Activated CD8-positive, alpha-beta memory T cell treated with anti-CD3 and anti-CD28 coated beads, Interleukin-2, amount 50 U/mL, for 1 hour (primary cell): Measurements from ENCODE around the gene CAMSAP2.
A peak's percentile ranks its signal among the peaks of the same experiment; 100 is the strongest.
"Not testable (repeated sequence)": the region's sequence is repeated elsewhere in the genome, so short reads cannot be mapped to it uniquely, and the experiment has no call there.

Experiments used
- DNase-seq: peaks from one replicate; pipeline ENCODE4 v3.0.0-alpha.2; 2020; ENCODE audit errors: extremely low read depth

The CAMSAP2 gene

GRCh38 chr1:200738949-200739651, 407 bp downstream of the CAMSAP2 start:
- DNase-seq, result peak; percentile 4

GRCh38 chr1:200739702-200740570, 1.2 kb downstream of the CAMSAP2 start:
- DNase-seq, result no peak

GRCh38 chr1:200740571-200741208, 2.0 kb downstream of the CAMSAP2 start:
- no peak for DNase-seq

- DNase-seq, result no peak
Measured at GRCh38 chr1:200741551-200742207, 3.0 kb downstream of the CAMSAP2 start.

- no peak for DNase-seq
Measured at GRCh38 chr1:200744143-200744542, 5.5 kb downstream of the CAMSAP2 start.

GRCh38 chr1:200749090-200749489, 10.4 kb downstream of the CAMSAP2 start:
- DNase-seq, result no peak

- not testable (repeated sequence) for DNase-seq
Measured at GRCh38 chr1:200750749-200751148, 12.1 kb downstream of the CAMSAP2 start.

GRCh38 chr1:200751717-200752116, 13.0 kb downstream of the CAMSAP2 start:
- no peak for DNase-seq

- no peak for DNase-seq
Measured at GRCh38 chr1:200753650-200754198, 15.0 kb downstream of the CAMSAP2 start.

GRCh38 chr1:200755456-200755855, 16.8 kb downstream of the CAMSAP2 start:
- no peak for DNase-seq

GRCh38 chr1:200762089-200762488, 23.4 kb downstream of the CAMSAP2 start:
- no peak for DNase-seq

GRCh38 chr1:200767321-200767720, 28.6 kb downstream of the CAMSAP2 start:
- DNase-seq, result no peak

GRCh38 chr1:200771625-200772555, 33.2 kb downstream of the CAMSAP2 start:
- DNase-seq, result no peak

GRCh38 chr1:200774311-200774710, 35.6 kb downstream of the CAMSAP2 start:
- no peak for DNase-seq

GRCh38 chr1:200774735-200775444, 36.2 kb downstream of the CAMSAP2 start:
- no peak for DNase-seq

GRCh38 chr1:200775850-200776249, 37.2 kb downstream of the CAMSAP2 start:
- DNase-seq, result no peak

GRCh38 chr1:200776949-200777348, 38.3 kb downstream of the CAMSAP2 start:
- DNase-seq, result no peak

GRCh38 chr1:200778766-200779165, 40.1 kb downstream of the CAMSAP2 start:
- DNase-seq, result no peak

GRCh38 chr1:200779326-200779725, 40.6 kb downstream of the CAMSAP2 start:
- DNase-seq, result no peak
